Activated CD4-positive, alpha-beta T cell treated with anti-CD3 and anti-CD28 coated beads, Interleukin-2, amount 10 ng/mL, durations not matched to agents 7 days and 5 days (primary cell): ENCODE results near the gene NHSL1. TPM values are rescaled to one million over a fixed set of nuclear protein-coding genes. Genes with fewer than 3 reads are reported as not detected.

Source experiments
- CTCF ChIA-PET: fragments of 350-600 bp; sonication (Branson Sonifier 250); formaldehyde crosslinking; loops from one replicate; lab custom pipeline; 2021; ENCODE audit warnings: antibody characterized with exemption; lab: Charles Lee
- POLR2A ChIA-PET: fragments of 350-600 bp; sonication (Branson Sonifier 250); formaldehyde crosslinking; loops from one replicate; lab custom pipeline; 2021; ENCODE audit warnings: antibody characterized with exemption; lab: Charles Lee
- DNase-seq: peaks from one replicate; pipeline ENCODE4 v3.0.0-alpha.2; 2020
- H3K27ac Mint-ChIP-seq: one replicate; pipeline ENCODE4 v1.8.0; 2021; ENCODE audit warnings: mild to moderate bottlenecking, moderate library complexity, mixed read lengths
- H3K27me3 Mint-ChIP-seq: one replicate; pipeline ENCODE4 v1.8.0; 2021; ENCODE audit warnings: mixed read lengths
- H3K36me3 Mint-ChIP-seq: one replicate; pipeline ENCODE4 v1.8.0; 2021; ENCODE audit warnings: low read depth, mixed read lengths
- H3K4me1 Mint-ChIP-seq: one replicate; pipeline ENCODE4 v1.8.0; 2021; ENCODE audit warnings: mixed read lengths
- H3K4me3 Mint-ChIP-seq: one replicate; pipeline ENCODE4 v1.8.0; 2021; ENCODE audit warnings: mild to moderate bottlenecking, moderate library complexity, mixed read lengths
- H3K9me3 Mint-ChIP-seq: one replicate; pipeline ENCODE4 v1.8.0; 2021; ENCODE audit warnings: mixed read lengths
- total RNA-seq, 2 experiments: library from RNA; stranded (reverse); gene quantifications; one replicate each; pipeline ENCODE4 v1.2.3, GENCODE V29; 2021

NHSL1 gene
- total RNA-seq, 2 experiments from 2014 or later, result 0.22 to 0.54 TPM

DNA sequence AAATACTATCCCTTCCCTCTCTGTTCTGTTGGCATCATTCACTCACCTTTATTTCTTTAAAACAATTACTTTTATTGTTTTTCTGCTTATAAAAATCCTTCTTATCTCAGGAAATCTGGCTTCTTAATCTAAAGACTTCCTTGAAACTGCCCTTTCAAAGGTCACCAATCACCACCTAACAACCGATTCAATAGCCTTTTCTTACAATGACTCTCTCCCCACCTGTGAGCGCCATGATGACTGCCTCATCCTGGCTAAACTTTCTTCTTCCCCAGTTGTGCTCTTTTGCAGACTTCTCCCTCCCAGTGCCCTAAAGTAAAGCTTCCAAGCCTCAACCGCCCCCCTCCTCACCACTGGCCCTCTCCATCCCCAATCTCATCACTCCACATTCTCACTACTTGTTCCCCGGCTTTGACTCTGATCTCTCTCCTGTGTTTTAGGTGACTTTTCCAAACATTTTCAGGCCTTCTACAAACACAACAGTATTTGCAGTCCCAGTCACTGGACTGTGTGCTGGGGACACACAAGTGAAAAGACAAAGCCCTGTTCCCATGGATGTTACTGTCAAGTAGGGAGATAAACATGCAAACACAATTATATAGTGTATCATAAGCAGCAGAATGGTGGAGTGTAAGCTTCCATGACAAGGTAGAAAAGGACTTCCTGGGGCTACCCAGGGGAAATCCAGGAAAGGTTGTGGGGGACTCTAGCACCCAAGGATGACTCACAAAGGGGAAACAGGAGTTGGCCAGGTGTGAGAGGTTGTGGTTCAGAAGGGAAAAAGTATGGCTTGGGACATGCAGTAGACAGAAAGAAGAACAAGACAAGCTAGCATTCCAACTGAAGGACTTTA lies 12.8 kb downstream of the NHSL1 start:
- CTCF ChIA-PET, result interaction anchor here (1.0 kb wide), 1 partner anchor 34 kb away, joined by 3 read pairs; no protein-coding TSS in a partner anchor
- no peaks in the 10 kb centered on the region for H3K36me3 Mint-ChIP-seq
- no peak overlapping the region for H3K4me3 Mint-ChIP-seq
- POLR2A ChIA-PET, result no interaction called here
- H3K27me3 Mint-ChIP-seq, result peaks cover 6% of the 10 kb centered on the region
- no peak overlapping the region for H3K27ac Mint-ChIP-seq
- no peak for DNase-seq
- H3K4me1 Mint-ChIP-seq, result no peaks in the 10 kb centered on the region
- no peaks in the 10 kb centered on the region for H3K9me3 Mint-ChIP-seq

DNA sequence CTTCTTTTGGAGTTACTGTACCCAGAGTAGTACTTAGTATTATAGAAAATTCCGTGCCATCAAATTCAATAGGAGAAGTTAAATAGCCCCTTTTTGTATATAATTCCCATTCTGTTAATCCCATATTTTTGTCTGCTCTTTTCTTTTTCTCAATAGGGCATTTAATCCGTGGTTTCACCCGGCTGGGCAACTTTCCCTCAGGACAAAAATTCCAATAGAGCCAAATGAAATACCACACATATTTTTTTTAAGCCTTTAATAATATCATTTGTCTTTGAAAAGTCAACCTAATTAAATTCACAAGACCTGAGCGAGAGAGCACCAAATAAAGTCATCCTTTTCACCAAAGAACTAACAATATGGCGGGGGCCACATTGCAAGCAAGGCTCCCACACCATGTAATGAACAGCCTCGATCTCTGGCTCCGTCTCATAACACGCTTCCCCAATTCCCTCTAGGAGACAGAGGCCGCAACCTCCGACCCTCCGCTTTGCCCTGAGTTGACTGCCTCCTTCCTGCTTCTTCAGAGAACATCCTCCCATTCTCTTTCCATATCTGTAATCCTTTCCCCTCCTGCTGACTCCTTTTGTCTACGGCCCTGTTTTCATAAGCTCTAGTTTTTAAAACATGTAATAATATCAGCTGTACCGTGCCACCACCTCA lies 13.6 kb downstream of the NHSL1 start:
- H3K27ac Mint-ChIP-seq, result no peak overlapping the region
- H3K36me3 Mint-ChIP-seq, result no peaks in the 10 kb centered on the region
- POLR2A ChIA-PET, result no interaction called here
- peaks cover 6% of the 10 kb centered on the region for H3K27me3 Mint-ChIP-seq
- H3K9me3 Mint-ChIP-seq, result no peaks in the 10 kb centered on the region
- no peak overlapping the region for H3K4me3 Mint-ChIP-seq
- H3K4me1 Mint-ChIP-seq, result no peaks in the 10 kb centered on the region
- CTCF ChIA-PET, result no interaction called here
- DNase-seq, result no peak

DNA sequence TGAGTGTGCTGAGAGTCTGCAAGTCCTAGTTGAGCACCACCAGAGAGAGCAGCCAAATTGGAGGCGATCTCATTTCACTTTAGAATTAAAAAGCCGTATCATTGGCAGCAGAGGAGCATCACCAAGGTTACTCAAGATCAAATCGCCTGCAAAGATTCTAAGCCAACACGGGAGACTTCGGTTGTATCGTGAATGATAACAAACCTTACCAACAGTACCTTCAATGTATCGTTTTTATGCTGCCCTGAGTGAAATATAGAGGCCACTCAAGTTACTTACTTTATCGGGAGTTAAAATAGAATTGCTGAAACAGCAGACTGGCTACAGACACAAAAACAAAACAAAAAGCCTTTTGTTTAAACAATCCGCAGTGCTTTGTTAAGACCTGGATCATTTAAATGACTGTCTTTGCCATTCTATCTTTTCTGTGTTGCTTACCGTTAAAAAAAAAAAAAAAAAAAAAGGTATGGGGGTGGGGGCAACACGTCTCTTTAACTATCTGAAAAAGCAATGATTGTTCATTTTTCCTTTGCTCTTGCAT lies 14.2 kb downstream of the NHSL1 start:
- DNase-seq, result no peak
- Mint-ChIP-seq H3K4me3 (no peak overlapping the region), H3K27ac (no peak overlapping the region), H3K36me3 (no peaks in the 10 kb centered on the region), H3K9me3 (no peaks in the 10 kb centered on the region), H3K4me1 (no peaks in the 10 kb centered on the region), H3K27me3 (peaks cover 8% of the 10 kb centered on the region)
- ChIA-PET POLR2A (no interaction called here), CTCF (no interaction called here)

DNA sequence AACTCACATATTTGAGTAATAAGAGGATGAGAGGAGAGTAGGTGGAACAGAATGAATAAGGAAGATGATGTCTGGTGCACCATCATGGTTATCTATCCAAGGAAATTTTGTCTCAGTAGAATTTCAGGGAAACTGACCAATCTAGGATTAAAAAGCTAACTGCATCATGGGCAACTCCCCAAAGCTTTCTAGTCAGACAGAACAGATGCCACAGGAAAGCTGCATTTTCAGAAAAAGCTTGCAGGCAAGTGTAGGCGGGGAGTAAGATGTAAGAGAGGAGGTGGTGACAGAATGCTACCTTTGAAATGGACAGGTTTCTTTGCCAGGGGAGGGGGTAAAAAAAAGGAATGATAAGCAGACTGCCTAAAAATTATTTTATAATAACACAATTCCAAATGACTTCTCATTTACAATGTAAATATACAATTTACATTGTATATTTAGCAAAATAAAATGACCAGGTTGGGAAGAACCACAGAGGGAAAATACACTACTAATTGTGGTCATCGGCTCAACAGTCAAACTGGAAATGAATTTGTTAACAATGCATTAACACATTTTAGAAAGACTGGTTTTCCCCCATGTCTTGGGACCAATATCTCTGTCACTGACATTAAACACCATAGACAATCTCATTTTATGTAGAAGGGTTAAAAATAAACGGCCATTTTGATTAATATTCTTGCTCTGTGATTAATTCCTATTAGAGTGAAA lies 15.1 kb downstream of the NHSL1 start:
- DNase-seq, result no peak
- CTCF ChIA-PET, result interaction anchor here (1.2 kb wide), 1 partner anchor 77 kb away, joined by 3 read pairs; no protein-coding TSS in a partner anchor
- Mint-ChIP-seq H3K27ac (no peak overlapping the region), H3K9me3 (no peaks in the 10 kb centered on the region), H3K36me3 (no peaks in the 10 kb centered on the region), H3K27me3 (peaks cover 11% of the 10 kb centered on the region), H3K4me1 (no peaks in the 10 kb centered on the region), H3K4me3 (no peak overlapping the region)
- POLR2A ChIA-PET, result no interaction called here

DNA sequence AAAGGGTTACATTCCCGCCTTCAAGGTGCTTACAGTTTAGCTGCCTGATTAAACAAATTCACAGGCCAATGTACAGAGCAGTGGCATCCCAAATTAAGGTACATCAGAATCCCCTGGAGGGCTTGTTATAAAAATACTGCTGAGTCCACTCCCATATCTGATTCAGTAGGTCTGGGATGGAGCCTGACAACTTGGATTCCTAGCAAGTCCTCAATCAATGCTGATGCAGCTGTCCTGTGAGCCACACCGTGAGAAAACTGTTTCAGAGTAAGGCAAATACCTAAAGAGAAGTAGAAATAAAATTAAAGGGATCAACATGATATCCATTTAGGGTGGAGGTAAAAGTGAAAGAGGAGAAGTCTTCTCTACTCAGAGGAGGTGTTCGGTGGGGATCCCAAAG lies 16.5 kb downstream of the NHSL1 start:
- Mint-ChIP-seq H3K27me3 (peaks cover 11% of the 10 kb centered on the region), H3K27ac (no peak overlapping the region), H3K36me3 (no peaks in the 10 kb centered on the region), H3K9me3 (no peaks in the 10 kb centered on the region), H3K4me3 (no peak overlapping the region), H3K4me1 (no peaks in the 10 kb centered on the region)
- no peak for DNase-seq
- POLR2A ChIA-PET, result no interaction called here
- CTCF ChIA-PET, result interaction anchor here (0.6 kb wide), 1 partner anchor 25 kb away, joined by 4 read pairs; no protein-coding TSS in a partner anchor

DNA sequence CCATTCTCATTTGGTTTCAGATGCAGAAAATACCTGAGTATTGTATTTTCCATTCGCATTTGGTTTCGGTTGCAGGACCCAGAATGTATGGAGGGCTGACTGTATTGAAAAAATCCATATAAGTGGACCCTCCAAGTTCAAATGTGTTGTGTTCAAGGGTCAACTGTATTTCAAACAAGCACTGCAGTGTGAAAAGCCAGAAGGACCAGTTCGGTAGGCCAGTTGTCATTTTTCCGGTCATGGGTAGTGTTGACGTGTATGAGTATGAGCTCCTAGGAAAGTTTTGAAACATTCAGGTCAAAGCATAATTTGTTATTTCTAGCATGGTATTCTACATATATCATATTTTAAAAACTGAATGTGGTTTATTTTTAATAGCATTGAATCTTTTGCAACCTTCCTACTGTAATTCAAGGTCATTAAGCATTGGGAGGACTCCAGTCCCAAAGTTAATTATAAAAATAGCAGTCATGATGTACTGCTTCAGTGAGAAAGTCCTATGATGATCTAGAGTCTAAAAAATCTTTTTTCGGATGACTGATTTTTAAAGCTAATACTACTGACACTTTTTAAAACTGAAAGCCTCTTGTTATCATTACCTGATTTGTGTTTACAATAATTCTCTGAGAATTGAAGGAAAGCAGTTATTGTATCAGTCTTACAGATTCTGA lies 18.9 kb downstream of the NHSL1 start:
- ChIA-PET POLR2A (no interaction called here), CTCF (no interaction called here)
- H3K4me1 Mint-ChIP-seq, result no peaks in the 10 kb centered on the region
- H3K4me3 Mint-ChIP-seq, result no peak overlapping the region
- H3K27ac Mint-ChIP-seq, result no peak overlapping the region
- peaks cover 11% of the 10 kb centered on the region for H3K27me3 Mint-ChIP-seq
- no peak for DNase-seq
- no peaks in the 10 kb centered on the region for H3K9me3 Mint-ChIP-seq
- H3K36me3 Mint-ChIP-seq, result no peaks in the 10 kb centered on the region

DNA sequence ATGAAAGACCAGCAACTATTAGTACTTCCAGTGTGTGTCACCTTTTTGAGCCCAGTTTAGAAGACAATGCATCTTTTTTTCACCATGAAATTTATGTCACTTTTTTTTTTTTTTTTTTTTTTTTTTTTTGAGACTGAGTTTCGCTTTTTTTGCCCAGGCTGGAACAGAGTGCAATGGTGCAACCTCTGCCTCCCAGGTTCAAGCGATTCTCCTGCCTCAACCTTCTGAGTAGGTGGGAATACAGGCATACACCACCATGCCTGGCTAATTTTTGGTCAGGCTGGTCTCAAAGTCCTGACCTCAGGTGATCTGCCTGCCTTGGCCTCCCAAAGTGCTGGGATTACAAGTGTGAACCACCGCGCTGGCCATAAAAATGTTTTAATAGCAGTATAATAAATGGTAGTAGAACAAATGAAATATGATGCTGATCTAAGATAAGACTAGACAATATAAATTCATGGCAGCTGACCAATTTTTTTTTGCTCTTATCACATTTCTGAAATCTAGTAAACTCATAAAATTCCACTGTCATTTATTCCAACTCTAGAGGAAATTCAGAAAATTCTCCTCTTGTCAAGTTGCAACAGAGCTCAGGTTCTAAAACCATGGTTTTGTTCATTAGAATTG lies 21.3 kb downstream of the NHSL1 start:
- H3K36me3 Mint-ChIP-seq, result no peaks in the 10 kb centered on the region
- CTCF ChIA-PET, result no interaction called here
- H3K4me3 Mint-ChIP-seq, result no peak overlapping the region
- H3K9me3 Mint-ChIP-seq, result no peaks in the 10 kb centered on the region
- H3K4me1 Mint-ChIP-seq, result no peaks in the 10 kb centered on the region
- no peak overlapping the region for H3K27ac Mint-ChIP-seq
- no peak for DNase-seq
- POLR2A ChIA-PET, result no interaction called here
- H3K27me3 Mint-ChIP-seq, result peaks cover 7% of the 10 kb centered on the region

DNA sequence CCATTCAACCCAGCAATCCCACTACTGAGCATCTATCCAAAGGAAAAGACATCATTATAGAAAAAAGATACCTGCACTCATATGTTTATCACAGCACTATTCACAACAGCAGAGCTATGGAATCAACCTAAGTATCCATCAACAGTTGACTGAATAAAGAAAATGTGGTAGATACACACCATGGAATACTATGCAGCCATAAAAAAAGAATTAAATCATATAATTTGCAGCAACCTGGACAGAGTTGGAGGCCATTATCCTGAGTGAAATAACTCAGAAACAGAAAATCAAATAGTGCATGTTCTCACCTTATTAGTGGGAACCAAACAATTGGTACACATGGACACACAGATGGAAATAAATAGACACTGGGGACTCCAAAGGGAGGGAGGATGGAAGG lies 23.2 kb downstream of the NHSL1 start:
- Mint-ChIP-seq H3K36me3 (no peaks in the 10 kb centered on the region), H3K27ac (no peak overlapping the region), H3K4me3 (no peak overlapping the region), H3K9me3 (no peaks in the 10 kb centered on the region), H3K27me3 (peaks cover 5% of the 10 kb centered on the region), H3K4me1 (no peaks in the 10 kb centered on the region)
- CTCF ChIA-PET, result interaction anchor here (1.8 kb wide), 1 partner anchor 42 kb away, joined by 3 read pairs; no protein-coding TSS in a partner anchor
- POLR2A ChIA-PET, result no interaction called here
- no peak for DNase-seq

DNA sequence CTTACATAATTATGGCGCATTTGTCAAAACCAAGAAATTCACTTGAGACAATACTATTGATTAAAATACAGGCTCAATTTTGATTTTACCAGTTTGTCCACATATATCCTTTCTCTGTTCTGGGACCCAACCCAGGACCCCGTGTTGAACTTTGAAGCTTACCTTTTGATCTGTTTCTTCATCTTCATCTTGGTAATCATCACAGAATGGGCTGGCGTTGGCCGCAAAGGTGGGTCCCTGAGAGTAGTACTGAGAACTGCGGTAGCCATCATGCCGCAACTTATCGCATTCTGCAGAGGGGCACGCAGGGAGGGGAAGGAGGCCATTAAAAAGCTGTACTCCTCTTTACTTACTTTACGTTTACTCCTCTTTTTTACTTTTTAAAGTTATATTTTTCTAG lies 26.1 kb downstream of the NHSL1 start:
- peaks cover 3% of the 10 kb centered on the region for H3K27me3 Mint-ChIP-seq
- CTCF ChIA-PET, result no interaction called here
- H3K4me1 Mint-ChIP-seq, result no peaks in the 10 kb centered on the region
- no peaks in the 10 kb centered on the region for H3K9me3 Mint-ChIP-seq
- H3K4me3 Mint-ChIP-seq, result no peak overlapping the region
- DNase-seq, result no peak
- no peak overlapping the region for H3K27ac Mint-ChIP-seq
- no peaks in the 10 kb centered on the region for H3K36me3 Mint-ChIP-seq
- POLR2A ChIA-PET, result no interaction called here

DNA sequence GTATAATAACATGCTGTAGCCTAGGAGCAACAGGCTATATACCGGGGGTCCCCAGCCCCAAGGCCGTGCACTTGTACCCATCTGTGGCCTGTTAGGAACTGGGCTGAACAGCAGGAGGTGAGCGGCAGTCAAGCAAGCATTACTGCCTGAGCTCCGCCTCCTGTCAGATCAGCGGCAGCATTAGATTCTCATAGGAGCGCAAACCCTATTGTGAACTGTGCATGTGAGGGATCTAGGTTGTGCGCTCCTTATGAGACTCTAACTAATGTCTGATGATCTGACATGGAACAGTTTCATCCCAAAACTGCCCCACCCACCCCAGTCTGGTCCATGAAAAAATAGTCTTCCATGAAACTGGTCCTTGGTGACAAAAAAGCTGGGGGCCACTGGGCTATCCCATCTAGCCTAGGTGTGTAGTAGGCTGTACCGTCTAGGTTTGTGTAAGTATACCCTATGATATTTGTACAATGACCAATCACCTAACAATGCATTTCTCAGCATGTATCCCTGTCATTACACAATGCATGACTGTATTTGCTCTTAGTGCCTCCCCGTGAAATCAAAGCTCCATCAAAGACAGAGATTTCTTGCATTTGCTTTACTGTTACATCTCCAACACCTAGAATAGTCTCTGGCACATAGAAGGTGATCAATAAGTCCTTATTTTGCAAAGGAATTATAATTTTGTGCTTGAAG lies 30.8 kb downstream of the NHSL1 start:
- Mint-ChIP-seq H3K27ac (no peak overlapping the region), H3K9me3 (no peaks in the 10 kb centered on the region), H3K4me1 (peaks cover 5% of the 10 kb centered on the region), H3K36me3 (no peaks in the 10 kb centered on the region), H3K27me3 (peaks cover 3% of the 10 kb centered on the region), H3K4me3 (no peak overlapping the region)
- POLR2A ChIA-PET, result no interaction called here
- CTCF ChIA-PET, result interaction anchor here (1.6 to 2.3 kb wide), 2 partner anchors 13 to 29 kb away, joined by 5 read pairs; no protein-coding TSS in a partner anchor
- no peak for DNase-seq

DNA sequence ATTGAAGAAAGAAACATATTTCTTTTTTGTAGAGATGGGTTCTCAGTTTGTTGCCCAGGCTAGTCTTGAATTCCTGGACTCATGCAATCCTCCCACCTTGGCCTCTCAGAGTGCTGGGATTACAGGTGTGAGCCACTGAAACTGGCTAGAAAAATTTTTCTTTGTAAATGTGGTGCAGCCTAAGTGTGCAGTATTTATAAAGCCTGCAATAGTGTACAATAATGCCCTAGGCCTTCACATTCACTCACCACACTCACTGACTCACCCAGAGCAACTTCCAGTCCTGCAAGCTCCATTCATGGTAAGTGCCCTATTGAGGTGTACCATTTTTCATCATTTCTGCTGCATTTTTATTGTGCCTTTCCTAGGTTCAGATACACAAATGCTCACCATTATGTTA lies 31.4 kb downstream of the NHSL1 start:
- Mint-ChIP-seq H3K9me3 (no peaks in the 10 kb centered on the region), H3K27me3 (peaks cover 3% of the 10 kb centered on the region), H3K4me1 (peaks cover 5% of the 10 kb centered on the region), H3K36me3 (no peaks in the 10 kb centered on the region), H3K27ac (no peak overlapping the region), H3K4me3 (no peak overlapping the region)
- DNase-seq, result no peak
- CTCF ChIA-PET, result interaction anchor here (1.6 to 2.3 kb wide), 2 partner anchors 12 to 30 kb away, joined by 5 read pairs; no protein-coding TSS in a partner anchor
- POLR2A ChIA-PET, result no interaction called here
